Upper lobe of left lung (tissue), 4 donors: ENCODE measurements around the gene LRRC15.

Source experiments
- CTCF ChIP-seq, 6 experiments: fragments of 450-650 bp in 4 of 6; fragments of 200-600 bp in 2 of 6; sonication (generic) in 2 of 6; IDR thresholded peaks; one replicate each; pipeline ENCODE4 v1.5.1; 2016 to 2019; ENCODE audit warnings: antibody characterized with exemption in 6 of 6
- EP300 ChIP-seq, 4 donors: sonication (generic); formaldehyde crosslinking; IDR thresholded peaks; one replicate each; pipeline ENCODE4 v1.5.1; 2017; ENCODE audit warnings: antibody characterized with exemption in 4 of 4, control low read depth in 2 of 4
- POLR2A ChIP-seq, 4 donors: fragments of 450-650 bp; IDR thresholded peaks; one replicate each; pipeline ENCODE4 v1.5.1; 2016 to 2017; ENCODE audit warnings: antibody characterized with exemption in 4 of 4, mild to moderate bottlenecking in 2 of 4
- POLR2AphosphoS5 ChIP-seq, 2 donors: sonication (generic); formaldehyde crosslinking; IDR thresholded peaks; one replicate each; pipeline ENCODE4 v1.5.1; 2017; ENCODE audit warnings: antibody characterized with exemption in 2 of 2

- TF ChIP-seq CTCF (IDR thresholded peaks at IDR 0.05) (no peak), POLR2A (IDR thresholded peaks at IDR 0.05) (no peak), EP300 (IDR thresholded peaks at IDR 0.05) (no peak), POLR2AphosphoS5 (IDR thresholded peaks at IDR 0.05) (no peak)
Observed at GRCh38 chr3:194379231-194379630, 9.7 kb upstream of the LRRC15 start.
